HepG2 (cell line): Measurements from ENCODE around the gene NTS. TPM values are rescaled to one million over a fixed set of nuclear protein-coding genes. Genes with fewer than 3 reads are reported as not detected.

Source experiments
- SETDB1 ChIP-seq: sonication (generic); formaldehyde crosslinking; IDR thresholded peaks from 2 replicates; pipeline ENCODE4 v1.5.1; 2020; ENCODE audit warnings: missing genetic modification reagents, mild to moderate bottlenecking, borderline replicate concordance
- WIZ ChIP-seq: sonication (generic); formaldehyde crosslinking; IDR thresholded peaks from 2 replicates; pipeline ENCODE4 v1.5.1; 2020; ENCODE audit warnings: mild to moderate bottlenecking, missing genetic modification reagents
- ZNF670 ChIP-seq: sonication (generic); formaldehyde crosslinking; IDR thresholded peaks from 2 replicates; pipeline ENCODE4 v1.8.0; 2022; ENCODE audit warnings: mild to moderate bottlenecking, missing genetic modification reagents, borderline replicate concordance
- ZSCAN31 ChIP-seq: sonication (generic); formaldehyde crosslinking; IDR thresholded peaks from 2 replicates; pipeline ENCODE4 v1.5.0; 2020; ENCODE audit warnings: low read depth, mild to moderate bottlenecking, missing genetic modification reagents
- polyA plus RNA-seq, 8 experiments: library from polyadenylated mRNA; depleted of rRNA in 3 of 8; stranded (reverse) in 7 of 8; unstranded in 1 of 8; fragments of >200 nt; fragmentation: Illumina TruSeq in 4 of 8; extraction: Trizol in 4 of 8; gene quantifications; 2 replicates each; pipeline versions ENCODE4 v1.2.1 to v1.2.3, GENCODE V29; 2011 to 2016; ENCODE audit warnings: low read depth in 4 of 8, missing spikeins in 1 of 8, mixed read lengths in 1 of 8; ENCODE audit not compliant: insufficient read depth in 1 of 8
- total RNA-seq, 5 experiments: library from RNA; depleted of rRNA; stranded (reverse); fragments of >200 nt; fragmentation: Illumina TruSeq; extraction: Trizol; gene quantifications; 2 replicates each; pipeline ENCODE4 v1.2.3, GENCODE V29; 2016; ENCODE audit warnings: low read depth in 1 of 5
- TF ChIP-seq, protein P1 (sequence below): sonication (generic); formaldehyde crosslinking; IDR thresholded peaks from 2 replicates; pipeline ENCODE4 v1.9.0; 2021; ENCODE audit warnings: missing genetic modification reagents, borderline replicate concordance
- TF ChIP-seq, protein P2 (sequence below): sonication (generic); formaldehyde crosslinking; IDR thresholded peaks from 2 replicates; pipeline ENCODE4 v1.5.1; 2020; ENCODE audit warnings: mild to moderate bottlenecking, missing genetic modification reagents, borderline replicate concordance
- TF ChIP-seq, protein P3 (sequence below): sonication (generic); formaldehyde crosslinking; IDR thresholded peaks from 2 replicates; pipeline ENCODE4 v1.8.1; 2023; ENCODE audit warnings: missing genetic modification reagents, inconsistent platforms, borderline replicate concordance

The NTS gene
- total and polyA plus RNA-seq, 2 of the 13 experiments (the other 11 are each of a cell fraction or from before 2014, with no cell fraction given) = 0.05 to 0.13 TPM

DNA sequence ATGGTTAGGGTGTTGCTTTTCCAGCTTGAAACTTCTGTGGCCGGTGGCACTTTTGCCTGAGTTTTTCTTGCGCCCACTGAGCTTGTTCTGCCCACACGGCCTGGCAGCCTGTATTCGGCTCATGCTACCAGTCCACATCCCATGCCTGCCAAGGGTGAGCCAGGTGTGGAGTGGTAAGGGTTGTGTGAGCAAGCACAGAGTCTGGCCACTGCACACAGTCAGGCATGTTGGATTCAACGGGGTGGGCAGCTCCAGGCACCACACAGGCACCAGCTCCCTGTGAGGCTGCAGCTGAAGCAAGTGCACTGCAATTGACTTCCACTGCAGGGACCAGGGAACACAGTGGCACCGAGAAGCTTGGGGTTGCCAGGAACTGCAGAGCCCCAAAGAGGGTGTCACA, 18.8 kb upstream of the NTS start (continued):
- TF ChIP-seq, protein P1, sequence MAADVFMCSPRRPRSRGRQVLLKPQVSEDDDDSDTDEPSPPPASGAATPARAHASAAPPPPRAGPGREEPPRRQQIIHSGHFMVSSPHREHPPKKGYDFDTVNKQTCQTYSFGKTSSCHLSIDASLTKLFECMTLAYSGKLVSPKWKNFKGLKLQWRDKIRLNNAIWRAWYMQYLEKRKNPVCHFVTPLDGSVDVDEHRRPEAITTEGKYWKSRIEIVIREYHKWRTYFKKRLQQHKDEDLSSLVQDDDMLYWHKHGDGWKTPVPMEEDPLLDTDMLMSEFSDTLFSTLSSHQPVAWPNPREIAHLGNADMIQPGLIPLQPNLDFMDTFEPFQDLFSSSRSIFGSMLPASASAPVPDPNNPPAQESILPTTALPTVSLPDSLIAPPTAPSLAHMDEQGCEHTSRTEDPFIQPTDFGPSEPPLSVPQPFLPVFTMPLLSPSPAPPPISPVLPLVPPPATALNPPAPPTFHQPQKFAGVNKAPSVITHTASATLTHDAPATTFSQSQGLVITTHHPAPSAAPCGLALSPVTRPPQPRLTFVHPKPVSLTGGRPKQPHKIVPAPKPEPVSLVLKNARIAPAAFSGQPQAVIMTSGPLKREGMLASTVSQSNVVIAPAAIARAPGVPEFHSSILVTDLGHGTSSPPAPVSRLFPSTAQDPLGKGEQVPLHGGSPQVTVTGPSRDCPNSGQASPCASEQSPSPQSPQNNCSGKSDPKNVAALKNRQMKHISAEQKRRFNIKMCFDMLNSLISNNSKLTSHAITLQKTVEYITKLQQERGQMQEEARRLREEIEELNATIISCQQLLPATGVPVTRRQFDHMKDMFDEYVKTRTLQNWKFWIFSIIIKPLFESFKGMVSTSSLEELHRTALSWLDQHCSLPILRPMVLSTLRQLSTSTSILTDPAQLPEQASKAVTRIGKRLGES (CRISPR knock-in tag) = no peak
- TF ChIP-seq, protein P2, sequence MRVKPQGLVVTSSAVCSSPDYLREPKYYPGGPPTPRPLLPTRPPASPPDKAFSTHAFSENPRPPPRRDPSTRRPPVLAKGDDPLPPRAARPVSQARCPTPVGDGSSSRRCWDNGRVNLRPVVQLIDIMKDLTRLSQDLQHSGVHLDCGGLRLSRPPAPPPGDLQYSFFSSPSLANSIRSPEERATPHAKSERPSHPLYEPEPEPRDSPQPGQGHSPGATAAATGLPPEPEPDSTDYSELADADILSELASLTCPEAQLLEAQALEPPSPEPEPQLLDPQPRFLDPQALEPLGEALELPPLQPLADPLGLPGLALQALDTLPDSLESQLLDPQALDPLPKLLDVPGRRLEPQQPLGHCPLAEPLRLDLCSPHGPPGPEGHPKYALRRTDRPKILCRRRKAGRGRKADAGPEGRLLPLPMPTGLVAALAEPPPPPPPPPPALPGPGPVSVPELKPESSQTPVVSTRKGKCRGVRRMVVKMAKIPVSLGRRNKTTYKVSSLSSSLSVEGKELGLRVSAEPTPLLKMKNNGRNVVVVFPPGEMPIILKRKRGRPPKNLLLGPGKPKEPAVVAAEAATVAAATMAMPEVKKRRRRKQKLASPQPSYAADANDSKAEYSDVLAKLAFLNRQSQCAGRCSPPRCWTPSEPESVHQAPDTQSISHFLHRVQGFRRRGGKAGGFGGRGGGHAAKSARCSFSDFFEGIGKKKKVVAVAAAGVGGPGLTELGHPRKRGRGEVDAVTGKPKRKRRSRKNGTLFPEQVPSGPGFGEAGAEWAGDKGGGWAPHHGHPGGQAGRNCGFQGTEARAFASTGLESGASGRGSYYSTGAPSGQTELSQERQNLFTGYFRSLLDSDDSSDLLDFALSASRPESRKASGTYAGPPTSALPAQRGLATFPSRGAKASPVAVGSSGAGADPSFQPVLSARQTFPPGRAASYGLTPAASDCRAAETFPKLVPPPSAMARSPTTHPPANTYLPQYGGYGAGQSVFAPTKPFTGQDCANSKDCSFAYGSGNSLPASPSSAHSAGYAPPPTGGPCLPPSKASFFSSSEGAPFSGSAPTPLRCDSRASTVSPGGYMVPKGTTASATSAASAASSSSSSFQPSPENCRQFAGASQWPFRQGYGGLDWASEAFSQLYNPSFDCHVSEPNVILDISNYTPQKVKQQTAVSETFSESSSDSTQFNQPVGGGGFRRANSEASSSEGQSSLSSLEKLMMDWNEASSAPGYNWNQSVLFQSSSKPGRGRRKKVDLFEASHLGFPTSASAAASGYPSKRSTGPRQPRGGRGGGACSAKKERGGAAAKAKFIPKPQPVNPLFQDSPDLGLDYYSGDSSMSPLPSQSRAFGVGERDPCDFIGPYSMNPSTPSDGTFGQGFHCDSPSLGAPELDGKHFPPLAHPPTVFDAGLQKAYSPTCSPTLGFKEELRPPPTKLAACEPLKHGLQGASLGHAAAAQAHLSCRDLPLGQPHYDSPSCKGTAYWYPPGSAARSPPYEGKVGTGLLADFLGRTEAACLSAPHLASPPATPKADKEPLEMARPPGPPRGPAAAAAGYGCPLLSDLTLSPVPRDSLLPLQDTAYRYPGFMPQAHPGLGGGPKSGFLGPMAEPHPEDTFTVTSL (CRISPR knock-in tag) = no peak
- TF ChIP-seq ZSCAN31 (CRISPR knock-in tag) (no peak), SETDB1 (CRISPR knock-in tag) (no peak), WIZ (CRISPR knock-in tag) (no peak), ZNF670 (no peak)
- TF ChIP-seq, protein P3, sequence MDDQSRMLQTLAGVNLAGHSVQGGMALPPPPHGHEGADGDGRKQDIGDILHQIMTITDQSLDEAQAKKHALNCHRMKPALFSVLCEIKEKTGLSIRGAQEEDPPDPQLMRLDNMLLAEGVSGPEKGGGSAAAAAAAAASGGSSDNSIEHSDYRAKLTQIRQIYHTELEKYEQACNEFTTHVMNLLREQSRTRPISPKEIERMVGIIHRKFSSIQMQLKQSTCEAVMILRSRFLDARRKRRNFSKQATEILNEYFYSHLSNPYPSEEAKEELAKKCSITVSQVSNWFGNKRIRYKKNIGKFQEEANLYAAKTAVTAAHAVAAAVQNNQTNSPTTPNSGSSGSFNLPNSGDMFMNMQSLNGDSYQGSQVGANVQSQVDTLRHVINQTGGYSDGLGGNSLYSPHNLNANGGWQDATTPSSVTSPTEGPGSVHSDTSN (CRISPR knock-in tag) = no peak
